ENCODE results near the gene TLR2. TPM values are rescaled to one million over a fixed set of nuclear protein-coding genes. Genes with fewer than 3 reads are reported as not detected.

TLR2 gene
- total RNA-seq, 2 experiments from 2014 or later: 1.1 to 1.3 TPM

- Mint-ChIP-seq H3K36me3 (ENCODE audit: low read depth) (no peaks in the 10 kb centered on the region), H3K27ac (no peak overlapping the region), H3K9me3 (no peaks in the 10 kb centered on the region), H3K27me3 (peaks cover 46% of the 10 kb centered on the region), H3K4me1 (peaks cover 2% of the 10 kb centered on the region), H3K4me3 (no peak overlapping the region)
- ChIA-PET CTCF (interaction anchor here (0.7 kb wide), 1 partner anchor 72 kb away, joined by 4 read pairs; no protein-coding TSS in a partner anchor), POLR2A (no interaction called here)
- no peak for DNase-seq
Measured at GRCh38 chr4:153755186-153755585, 71.1 kb downstream of the TLR2 start.

Other genes starting within 250 kb of the TLR2 start
- gene TMEM131L, start 217.9 kb upstream of the TLR2 start, total RNA-seq: 10 to 100 TPM; 25.2 to 26.3 TPM
- gene RNF175, start 75.7 kb downstream of the TLR2 start, total RNA-seq: not detected
- gene SFRP2, start 104.8 kb downstream of the TLR2 start, total RNA-seq: not detected